ENCODE results near the gene TMEM186. TPM values are rescaled to one million over a fixed set of nuclear protein-coding genes. Genes with fewer than 3 reads are reported as not detected.
"Not testable (repeated sequence)": the region's sequence is repeated elsewhere in the genome, so short reads cannot be mapped to it uniquely, and the experiment has no call there.

Gene TMEM186
- total RNA-seq, 1 experiment from 2014 or later, result 7.0 TPM

DNA sequence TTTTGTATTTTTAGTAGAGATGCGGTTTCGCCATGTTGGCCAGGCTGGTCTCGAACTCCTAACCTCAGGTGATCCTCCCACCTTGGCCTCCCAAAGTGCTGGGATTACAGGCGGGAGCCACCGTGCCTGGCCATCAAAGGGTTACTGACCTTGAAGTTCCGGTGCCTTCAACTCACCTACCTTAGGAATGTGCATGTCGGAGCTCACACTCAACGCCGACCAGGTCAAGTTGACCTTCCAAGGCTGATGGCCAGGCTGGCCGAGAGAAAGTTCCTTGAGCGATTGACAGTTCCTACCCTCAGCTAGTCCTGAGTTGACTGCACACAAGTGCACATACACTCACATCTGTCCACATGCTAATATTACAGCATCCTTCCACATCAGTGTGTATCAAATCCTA is 11.1 kb downstream of the TMEM186 start:
- in situ Hi-C loops (cut with HindIII; ENCODE audit: low pct_unique_long_range_greater_than_20kb, low sequenced_read_pairs); DNase-seq (ENCODE audit: low read depth, low spot score): not testable (repeated sequence)

GRCh38 chr16:8785408-8785807 is 12.0 kb downstream of the TMEM186 start:
- in situ Hi-C loops (cut with HindIII; ENCODE audit: low pct_unique_long_range_greater_than_20kb, low sequenced_read_pairs), result no loop called here

DNA sequence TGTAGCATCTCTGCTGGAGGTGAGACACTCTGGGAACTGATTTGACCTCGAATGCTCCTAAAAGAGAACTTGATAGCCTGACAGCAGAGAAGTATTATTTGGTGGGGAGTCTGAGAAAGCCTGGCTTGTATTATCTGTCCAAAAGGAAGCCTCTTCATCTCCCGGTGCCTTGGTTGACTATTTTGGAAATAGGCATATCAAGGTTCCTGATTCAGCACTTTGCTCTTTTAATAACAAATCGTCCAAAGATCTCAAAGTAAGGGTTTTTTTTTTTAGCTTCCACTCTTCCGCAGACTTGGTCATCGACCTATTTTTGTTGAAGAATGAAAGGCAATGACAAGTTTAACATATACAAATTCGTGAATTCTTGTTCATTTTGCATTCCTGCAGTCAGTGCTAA is 14.8 kb downstream of the TMEM186 start:
- in situ Hi-C loops (cut with HindIII; ENCODE audit: low pct_unique_long_range_greater_than_20kb, low sequenced_read_pairs), result no loop called here
- no peak for DNase-seq (ENCODE audit: low read depth, low spot score)

More at GRCh38 chr16:8785408-8785807, 12.0 kb downstream of the TMEM186 start:
- DNase-seq (ENCODE audit: low read depth, low spot score), result no peak

GRCh38 chr16:8781797-8782196 is 15.6 kb downstream of the TMEM186 start:
- in situ Hi-C loops (cut with HindIII; ENCODE audit: low pct_unique_long_range_greater_than_20kb, low sequenced_read_pairs), result no loop called here
- no peak for DNase-seq (ENCODE audit: low read depth, low spot score)

DNA sequence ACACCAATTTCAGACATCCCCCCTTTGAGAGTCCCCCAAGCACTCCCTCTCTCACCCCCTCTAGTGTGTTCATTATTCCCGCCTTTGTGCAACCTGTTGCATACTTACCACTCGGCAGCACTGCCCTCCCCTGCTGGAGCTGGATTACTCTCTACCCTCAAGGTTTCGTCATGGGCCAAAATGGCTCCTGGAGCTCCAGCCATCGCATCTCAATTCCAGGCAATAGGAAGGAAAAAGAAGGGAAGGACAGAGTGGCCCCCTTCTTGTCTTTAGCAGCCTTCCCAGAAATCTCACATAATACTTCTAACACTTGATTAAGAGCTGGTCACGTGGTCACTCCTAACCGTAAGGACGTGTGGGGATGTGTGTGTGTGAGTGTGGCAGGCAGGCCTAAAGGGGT is 20.2 kb downstream of the TMEM186 start:
- no peak for DNase-seq (ENCODE audit: low read depth, low spot score)
- in situ Hi-C loops (cut with HindIII; ENCODE audit: low pct_unique_long_range_greater_than_20kb, low sequenced_read_pairs), result no loop called here

DNA sequence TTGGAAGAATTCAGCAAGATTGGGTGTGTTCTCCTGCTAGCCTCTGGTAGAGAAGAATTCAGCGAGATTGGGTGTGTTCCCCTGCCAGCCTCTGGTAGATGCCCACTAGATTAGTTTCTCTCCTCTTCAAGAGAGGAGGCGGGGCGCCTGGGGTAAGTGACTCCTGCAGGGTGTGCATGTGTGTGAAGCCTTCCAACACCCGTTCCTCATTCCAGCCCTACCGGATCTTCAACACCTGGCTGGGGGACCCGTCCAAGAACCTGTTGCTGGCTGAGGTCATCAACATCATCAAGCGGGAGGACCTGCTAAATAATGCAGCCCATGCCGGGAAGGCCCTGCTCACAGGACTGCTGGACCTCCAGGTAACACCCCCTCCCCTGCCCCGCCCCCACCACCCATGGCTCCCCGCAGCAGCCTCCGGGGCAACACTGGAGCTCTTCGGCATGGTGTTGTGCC is 21.3 kb downstream of the TMEM186 start:
- no peak for DNase-seq (ENCODE audit: low read depth, low spot score)
- in situ Hi-C loops (cut with HindIII; ENCODE audit: low pct_unique_long_range_greater_than_20kb, low sequenced_read_pairs), result no loop called here

DNA sequence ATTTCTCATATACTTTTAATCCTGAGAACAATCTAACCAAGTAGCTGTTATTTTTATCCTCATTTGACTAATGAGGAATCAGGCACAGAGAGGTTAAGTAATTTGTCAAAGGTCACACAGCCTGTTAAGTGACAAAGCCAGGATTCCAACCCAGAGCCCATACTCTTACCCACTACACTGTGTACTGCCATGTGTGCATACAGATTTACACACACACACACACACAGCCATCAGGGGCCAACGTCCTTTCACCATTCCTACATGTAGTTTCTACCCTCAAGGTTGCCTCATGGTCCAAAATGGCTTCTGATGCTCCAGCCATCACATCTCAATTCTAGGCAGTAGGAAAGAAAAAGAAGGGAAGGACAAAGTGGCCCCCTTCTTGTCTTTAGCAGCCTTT is 22.1 kb downstream of the TMEM186 start:
- in situ Hi-C loops (cut with HindIII; ENCODE audit: low pct_unique_long_range_greater_than_20kb, low sequenced_read_pairs), result no loop called here
- DNase-seq (ENCODE audit: low read depth, low spot score), result no peak

GRCh38 chr16:8774208-8774607 is 23.2 kb downstream of the TMEM186 start:
- DNase-seq (ENCODE audit: low read depth, low spot score), result no peak
- in situ Hi-C loops (cut with HindIII; ENCODE audit: low pct_unique_long_range_greater_than_20kb, low sequenced_read_pairs), result no loop called here

- in situ Hi-C loops (cut with HindIII; ENCODE audit: low pct_unique_long_range_greater_than_20kb, low sequenced_read_pairs), result no loop called here
- DNase-seq (ENCODE audit: low read depth, low spot score), result no peak
Observed at GRCh38 chr16:8773537-8773936, 23.9 kb downstream of the TMEM186 start.

DNA sequence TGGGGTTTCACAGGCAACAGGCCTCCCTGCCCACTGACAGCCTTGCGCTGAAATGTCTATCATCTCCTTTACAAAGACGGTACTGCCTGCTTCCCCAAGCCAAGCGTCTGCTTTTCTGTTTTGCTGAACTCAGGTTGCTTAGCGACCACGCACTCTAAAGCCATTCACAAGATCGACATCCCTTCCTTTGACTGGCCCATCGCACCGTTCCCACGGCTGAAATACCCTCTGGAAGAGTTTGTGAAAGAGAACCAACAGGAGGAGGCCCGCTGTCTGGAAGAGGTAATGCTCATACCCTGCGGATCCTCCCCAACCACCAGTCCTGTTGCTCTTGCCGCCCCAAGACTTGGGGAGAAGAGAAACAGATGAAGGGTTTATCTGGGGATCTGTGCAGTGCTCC is 28.7 kb downstream of the TMEM186 start:
- in situ Hi-C loops (cut with HindIII; ENCODE audit: low pct_unique_long_range_greater_than_20kb, low sequenced_read_pairs), result no loop called here
- DNase-seq (ENCODE audit: low read depth, low spot score), result no peak

DNA sequence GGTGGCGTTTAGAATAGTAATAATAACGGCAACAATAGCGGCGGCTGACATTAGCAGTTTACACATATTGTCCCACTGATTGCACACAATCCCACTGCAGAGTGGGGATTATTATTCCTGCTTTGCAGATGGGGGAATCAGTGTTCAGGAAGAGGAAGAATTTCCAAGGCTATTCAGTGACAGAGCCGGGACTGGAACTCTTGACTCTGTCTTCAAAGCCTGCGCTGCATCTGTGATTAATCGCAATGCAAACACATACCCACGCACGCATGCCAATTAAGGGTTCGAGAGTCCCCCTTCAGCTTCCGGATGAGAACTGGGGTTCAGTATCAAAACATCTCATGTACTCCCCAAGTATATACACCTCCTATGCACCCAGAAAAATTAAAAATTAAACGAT is 29.2 kb downstream of the TMEM186 start:
- no peak for DNase-seq (ENCODE audit: low read depth, low spot score)

DNA sequence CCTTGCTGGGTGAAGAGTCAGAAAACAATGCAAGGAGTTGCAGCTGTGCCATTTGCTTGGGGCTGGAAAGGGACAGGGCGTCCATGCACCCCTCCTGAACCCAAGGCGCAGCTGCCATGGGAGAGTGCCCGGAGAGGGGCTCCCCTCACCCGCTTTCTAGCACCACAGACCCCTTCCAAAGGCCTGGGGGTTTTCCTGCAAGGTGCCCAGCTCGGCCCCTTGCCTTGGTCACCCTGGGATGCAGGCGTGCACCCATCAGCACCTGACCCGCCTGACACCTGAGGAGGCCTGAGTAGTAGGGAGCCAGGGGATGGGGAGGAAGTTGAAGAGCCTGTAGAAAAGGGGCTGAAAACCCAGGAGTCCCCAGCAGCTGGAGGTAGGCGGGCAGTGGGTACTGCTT is 30.3 kb downstream of the TMEM186 start:
- in situ Hi-C loops (cut with HindIII; ENCODE audit: low pct_unique_long_range_greater_than_20kb, low sequenced_read_pairs), result no loop called here
- no peak for DNase-seq (ENCODE audit: low read depth, low spot score)

More for the DNA sequence above, 29.2 kb downstream of the TMEM186 start:
- in situ Hi-C loops (cut with HindIII; ENCODE audit: low pct_unique_long_range_greater_than_20kb, low sequenced_read_pairs), result no loop called here

GRCh38 chr16:8764525-8765250 is 32.8 kb downstream of the TMEM186 start:
- in situ Hi-C loops (cut with HindIII; ENCODE audit: low pct_unique_long_range_greater_than_20kb, low sequenced_read_pairs), result no loop called here
- no peak for DNase-seq (ENCODE audit: low read depth, low spot score)

DNA sequence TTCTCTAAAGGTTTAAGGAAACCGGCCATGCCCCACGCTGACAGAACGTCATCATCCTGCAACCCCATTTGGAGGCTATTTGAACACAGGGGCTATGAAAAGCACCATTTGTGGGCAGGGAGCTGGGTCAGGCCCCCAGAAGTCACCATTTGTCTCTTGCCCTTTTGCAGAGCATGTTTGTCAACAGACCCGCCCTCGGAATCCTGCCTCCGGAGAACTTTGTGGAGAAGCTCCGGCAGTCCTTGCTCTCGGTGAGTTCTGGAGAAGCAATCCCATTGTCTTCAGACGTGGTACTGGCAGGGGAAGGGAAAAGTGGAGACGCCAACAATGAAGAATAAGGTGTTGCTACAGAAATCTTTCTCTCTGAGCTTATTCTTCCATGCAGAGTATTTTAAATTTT is 33.5 kb downstream of the TMEM186 start:
- no peak for DNase-seq (ENCODE audit: low read depth, low spot score)
- in situ Hi-C loops (cut with HindIII; ENCODE audit: low pct_unique_long_range_greater_than_20kb, low sequenced_read_pairs), result no loop called here

DNA sequence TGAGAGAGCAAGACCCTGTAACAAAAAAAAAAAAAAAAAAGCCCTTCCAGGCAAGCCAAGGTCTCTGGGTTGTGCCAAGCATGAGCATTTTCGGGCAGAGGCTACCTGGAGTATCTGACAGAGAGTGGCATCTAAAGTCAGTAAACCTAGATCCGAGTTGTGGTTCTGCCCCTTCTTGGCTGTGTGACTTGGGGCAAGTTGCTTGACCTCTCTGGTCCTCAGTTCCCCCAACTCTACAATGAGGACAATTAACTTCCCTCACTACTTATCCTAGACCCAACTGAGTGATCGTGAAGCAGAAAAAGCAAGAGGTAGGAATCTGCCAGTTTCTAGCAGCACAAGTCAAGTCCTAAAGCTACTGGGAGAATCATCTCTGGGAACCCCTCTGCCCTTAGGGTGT is 34.4 kb downstream of the TMEM186 start:
- DNase-seq (ENCODE audit: low read depth, low spot score), result no peak
- in situ Hi-C loops (cut with HindIII; ENCODE audit: low pct_unique_long_range_greater_than_20kb, low sequenced_read_pairs), result no loop called here

GRCh38 chr16:8762254-8762653 is 35.2 kb downstream of the TMEM186 start:
- in situ Hi-C loops (cut with HindIII; ENCODE audit: low pct_unique_long_range_greater_than_20kb, low sequenced_read_pairs), result no loop called here
- no peak for DNase-seq (ENCODE audit: low read depth, low spot score)

GRCh38 chr16:8761078-8761477 is 36.4 kb downstream of the TMEM186 start:
- in situ Hi-C loops (cut with HindIII; ENCODE audit: low pct_unique_long_range_greater_than_20kb, low sequenced_read_pairs), result no loop called here
- DNase-seq (ENCODE audit: low read depth, low spot score), result no peak

DNA sequence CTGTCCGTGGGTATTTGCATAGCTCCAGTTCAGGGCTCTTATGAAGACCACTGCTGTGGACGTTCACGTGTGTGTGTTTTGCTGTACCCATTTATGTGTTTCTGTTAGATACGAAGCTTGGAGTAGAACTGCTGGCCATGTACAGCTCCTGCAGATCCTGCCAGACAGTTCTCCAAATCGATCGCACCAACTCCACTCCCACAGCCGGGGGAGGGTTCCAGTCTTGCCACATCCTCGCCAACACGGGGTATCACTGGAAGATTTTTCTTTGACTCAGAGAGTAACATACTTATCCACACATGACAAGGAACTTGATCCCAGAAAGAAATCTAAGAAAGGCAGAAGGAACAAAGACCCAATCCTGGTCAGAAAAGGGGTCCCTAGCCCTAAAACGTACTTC is 37.4 kb downstream of the TMEM186 start:
- DNase-seq (ENCODE audit: low read depth, low spot score), result no peak
- in situ Hi-C loops (cut with HindIII; ENCODE audit: low pct_unique_long_range_greater_than_20kb, low sequenced_read_pairs), result no loop called here

GRCh38 chr16:8758022-8758421 is 39.4 kb downstream of the TMEM186 start:
- no peak for DNase-seq (ENCODE audit: low read depth, low spot score)
- in situ Hi-C loops (cut with HindIII; ENCODE audit: low pct_unique_long_range_greater_than_20kb, low sequenced_read_pairs), result no loop called here

DNA sequence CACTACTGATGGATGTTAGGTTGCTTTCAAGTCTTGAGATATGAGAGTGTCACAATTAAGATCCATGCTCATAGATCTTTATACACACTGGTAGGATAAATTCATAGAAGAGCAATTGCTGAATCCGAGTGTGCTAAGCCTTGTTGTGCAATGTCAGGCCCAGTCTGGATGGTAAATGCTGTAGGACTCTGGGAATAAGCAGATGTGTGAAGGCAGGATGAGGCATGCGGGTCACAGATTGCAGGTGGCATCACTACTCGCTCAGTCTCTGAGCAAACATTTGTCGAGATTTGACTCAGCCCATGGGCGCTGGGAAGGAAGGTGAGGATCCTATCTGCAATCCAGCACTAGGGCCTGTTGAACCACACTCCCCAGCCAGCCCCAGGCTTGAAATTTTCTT is 40.7 kb downstream of the TMEM186 start:
- DNase-seq (ENCODE audit: low read depth, low spot score), result no peak
- in situ Hi-C loops (cut with HindIII; ENCODE audit: low pct_unique_long_range_greater_than_20kb, low sequenced_read_pairs), result no loop called here

Measured in SK-MEL-5 (cell line).